ENCODE data around the gene GMDS. TPM values are rescaled to one million over a fixed set of nuclear protein-coding genes. Genes with fewer than 3 reads are reported as not detected.
A peak's percentile ranks its signal among the peaks of the same experiment; 100 is the strongest.

Gene GMDS
- total RNA-seq, 1 experiment from 2014 or later = 11.0 TPM

- DNase-seq (ENCODE audit: low read depth) = no peak
Observed at GRCh38 chr6:2102316-2102883, 143.0 kb downstream of the GMDS start.

DNA sequence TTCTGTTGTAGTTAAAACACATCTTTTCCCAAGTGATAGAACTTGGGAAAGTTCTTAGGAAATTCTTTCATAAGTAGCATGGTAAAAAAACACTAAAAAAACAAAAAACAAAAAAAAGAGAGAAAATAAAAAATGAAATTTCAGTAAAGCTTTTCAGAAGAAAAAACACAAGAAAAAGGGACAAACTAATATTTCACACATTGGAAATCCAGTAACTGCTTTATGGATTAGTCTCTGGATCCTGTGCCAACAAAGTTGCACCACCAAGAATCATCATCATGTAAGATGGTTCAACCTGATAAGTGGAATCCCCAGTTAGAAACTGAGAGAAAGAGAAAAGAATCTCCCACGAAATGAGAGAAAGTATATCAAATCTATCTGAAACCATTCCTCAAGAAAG is 144.2 kb downstream of the GMDS start:
- DNase-seq (ENCODE audit: low read depth) = no peak

GRCh38 chr6:2099870-2100269 is 145.5 kb downstream of the GMDS start:
- DNase-seq (ENCODE audit: low read depth) = no peak

- DNase-seq (ENCODE audit: low read depth) = no peak
Observed at GRCh38 chr6:2097464-2097863, 147.9 kb downstream of the GMDS start.

- DNase-seq (ENCODE audit: low read depth) = no peak
Observed at GRCh38 chr6:2094642-2095041, 150.8 kb downstream of the GMDS start.

GRCh38 chr6:2086326-2086965 is 159.0 kb downstream of the GMDS start:
- DNase-seq (ENCODE audit: low read depth) = no peak

DNA sequence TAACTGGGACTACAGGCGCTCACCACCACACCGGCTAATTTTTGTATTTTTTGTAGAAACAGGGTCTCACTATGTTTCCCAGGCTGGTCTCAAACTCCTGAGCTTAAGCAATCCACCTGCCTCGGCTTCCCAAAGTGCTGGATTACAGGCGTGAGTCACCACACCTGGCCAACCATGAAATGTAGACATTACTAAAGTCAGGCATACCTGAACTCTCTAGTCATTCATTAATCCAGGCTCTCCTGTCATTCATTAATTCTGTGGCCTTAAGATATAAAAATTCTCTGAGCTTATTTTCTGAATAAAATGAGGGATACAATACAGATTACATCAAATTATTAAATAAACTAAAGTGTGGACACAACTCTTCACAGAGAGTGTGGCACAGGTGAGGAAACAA is 159.7 kb downstream of the GMDS start:
- no peak for DNase-seq (ENCODE audit: low read depth)

DNA sequence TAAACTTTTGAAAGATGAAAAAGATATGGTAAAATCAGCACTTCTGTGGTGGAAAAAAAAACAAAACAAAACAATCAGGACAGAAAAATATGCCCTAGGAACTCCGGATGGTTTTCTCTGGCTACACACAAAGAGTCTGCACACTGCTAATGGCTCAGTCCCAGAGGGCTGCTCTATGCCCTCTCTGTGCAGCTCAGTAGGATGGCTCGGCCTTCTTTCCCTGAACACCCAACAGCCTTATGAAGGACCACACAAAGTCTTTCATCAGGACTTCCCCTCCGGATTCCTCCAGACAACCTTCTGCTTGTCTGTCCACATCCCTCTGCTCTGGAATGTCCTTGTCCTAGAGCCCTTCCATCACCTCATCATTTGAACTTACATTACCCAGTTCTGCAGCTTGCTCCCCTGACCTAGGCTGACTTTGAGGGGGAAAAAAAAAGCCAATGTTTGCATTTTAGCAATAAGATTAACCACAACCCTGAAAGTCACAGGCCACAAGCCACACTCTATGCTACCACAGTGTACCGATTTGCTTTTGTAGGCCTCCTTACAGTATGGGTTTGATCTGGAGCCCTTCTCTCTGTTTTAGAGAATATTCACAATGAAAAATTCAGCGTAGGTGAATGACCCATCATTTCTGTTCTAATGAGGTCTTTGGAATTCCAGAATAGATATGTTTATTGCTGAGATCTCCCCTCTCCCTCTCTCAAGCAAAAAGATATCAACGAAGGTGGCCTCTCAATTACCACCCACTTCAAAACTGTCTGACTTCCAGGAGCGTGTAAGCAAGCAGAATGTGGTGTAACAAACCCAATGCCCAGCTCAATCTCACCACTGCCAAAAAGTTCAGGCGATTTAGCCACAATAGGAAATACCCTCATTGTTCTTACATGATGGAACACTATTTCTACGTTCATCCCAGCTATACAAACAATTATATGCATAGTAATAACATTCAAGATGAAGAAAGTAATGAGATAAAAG is 164.0 kb downstream of the GMDS start:
- DNase-seq (ENCODE audit: low read depth) = no peak

DNA sequence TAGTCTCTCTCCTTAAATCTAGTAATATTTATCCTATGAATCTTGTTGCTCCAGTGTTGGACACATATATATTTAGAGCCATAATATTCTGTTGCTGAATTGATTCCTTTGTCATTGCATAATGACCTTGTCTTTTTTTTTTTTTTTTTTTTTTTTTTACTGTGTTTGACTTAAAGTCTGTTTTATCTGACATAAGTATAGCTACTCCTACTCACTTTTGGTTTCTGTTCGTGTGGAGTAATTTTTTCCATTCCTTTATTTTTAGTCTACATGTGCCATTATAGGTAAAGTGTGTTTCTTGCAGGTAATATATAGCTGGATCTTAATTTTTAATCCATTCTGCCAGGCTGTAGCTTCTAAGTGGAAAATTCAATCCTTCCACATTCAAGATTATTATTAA is 166.5 kb downstream of the GMDS start:
- DNase-seq (ENCODE audit: low read depth) = no peak

DNA sequence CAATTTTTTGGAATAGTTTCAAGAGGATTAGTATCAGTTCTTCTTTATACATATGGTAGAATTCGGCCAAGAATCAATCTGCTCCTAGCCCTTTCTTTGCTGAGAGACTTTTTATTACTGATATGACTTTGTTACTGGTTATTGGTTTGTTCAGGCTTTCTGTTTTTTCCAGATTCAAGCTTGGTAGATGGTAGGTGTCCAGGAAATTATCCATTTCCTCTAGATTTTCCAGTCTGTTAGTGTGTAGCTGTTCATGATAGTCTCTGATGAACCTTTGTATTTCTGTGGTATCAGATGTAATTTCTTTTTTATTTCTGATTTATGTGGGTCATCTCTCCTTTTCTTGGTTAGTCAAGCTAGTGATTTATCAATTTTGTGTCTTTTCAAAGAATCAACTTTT is 167.6 kb downstream of the GMDS start:
- DNase-seq (ENCODE audit: low read depth) = no peak

- DNase-seq (ENCODE audit: low read depth) = no peak
Observed at GRCh38 chr6:2073476-2073875, 171.9 kb downstream of the GMDS start.

DNA sequence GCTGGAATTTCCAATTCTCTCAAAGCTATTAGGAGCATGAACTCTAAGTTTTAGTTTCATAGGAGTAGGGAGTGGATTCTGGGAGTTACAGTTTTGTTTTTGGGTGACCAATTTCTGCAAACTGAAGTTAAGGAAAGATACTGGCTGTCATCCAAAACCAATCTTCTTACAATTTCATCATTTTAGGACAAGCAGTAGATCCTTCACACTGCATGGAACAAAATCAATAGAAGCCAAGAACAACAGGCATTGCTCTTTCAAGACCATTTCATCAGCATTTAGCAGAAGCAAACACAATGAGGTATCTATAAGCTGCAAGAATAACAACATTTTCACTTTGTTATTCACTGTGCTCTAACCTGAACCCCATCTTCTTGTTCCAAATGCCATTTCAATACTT is 173.0 kb downstream of the GMDS start:
- no peak for DNase-seq (ENCODE audit: low read depth)

DNA sequence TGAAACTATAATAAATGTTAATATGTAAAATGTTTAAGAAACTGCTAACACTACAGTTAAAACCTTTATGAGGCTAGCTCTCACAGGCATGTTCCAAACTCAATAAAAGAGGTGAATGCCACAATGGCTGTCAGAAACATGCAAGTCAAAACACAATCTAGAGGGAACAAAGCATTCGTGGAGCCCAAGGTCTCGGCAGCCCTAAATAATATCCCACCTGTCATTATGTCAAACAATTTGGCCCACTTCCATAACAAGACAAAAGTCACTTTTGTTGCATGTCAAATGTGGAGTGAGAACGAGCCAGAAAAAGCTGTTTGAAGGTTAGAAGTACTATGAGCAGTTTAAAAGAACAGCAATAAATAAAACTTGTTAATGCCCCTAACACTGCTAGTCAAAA is 181.9 kb downstream of the GMDS start:
- no peak for DNase-seq (ENCODE audit: low read depth)

- DNase-seq (ENCODE audit: low read depth) = no peak
Observed at GRCh38 chr6:2061880-2062279, 183.5 kb downstream of the GMDS start.

DNA sequence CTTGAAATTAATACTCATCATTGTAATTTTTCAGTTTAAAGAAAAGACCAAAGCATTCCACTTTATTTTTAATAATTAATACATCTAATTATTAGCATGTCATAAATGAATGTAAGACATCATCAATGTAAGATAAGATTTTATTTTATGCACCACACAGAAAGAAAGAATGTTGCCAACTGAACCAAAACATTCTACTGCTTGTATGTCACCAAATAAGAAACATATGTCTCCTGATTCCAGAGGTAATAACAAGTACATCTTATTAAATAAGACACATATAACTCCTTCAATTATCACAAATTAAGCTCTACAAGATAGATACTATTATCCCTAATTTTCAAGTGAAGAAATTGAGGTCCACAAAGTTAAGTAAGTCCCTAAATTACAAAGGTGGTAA is 189.5 kb downstream of the GMDS start:
- no peak for DNase-seq (ENCODE audit: low read depth)

GRCh38 chr6:2055143-2055542 is 190.3 kb downstream of the GMDS start:
- no peak for DNase-seq (ENCODE audit: low read depth)

DNA sequence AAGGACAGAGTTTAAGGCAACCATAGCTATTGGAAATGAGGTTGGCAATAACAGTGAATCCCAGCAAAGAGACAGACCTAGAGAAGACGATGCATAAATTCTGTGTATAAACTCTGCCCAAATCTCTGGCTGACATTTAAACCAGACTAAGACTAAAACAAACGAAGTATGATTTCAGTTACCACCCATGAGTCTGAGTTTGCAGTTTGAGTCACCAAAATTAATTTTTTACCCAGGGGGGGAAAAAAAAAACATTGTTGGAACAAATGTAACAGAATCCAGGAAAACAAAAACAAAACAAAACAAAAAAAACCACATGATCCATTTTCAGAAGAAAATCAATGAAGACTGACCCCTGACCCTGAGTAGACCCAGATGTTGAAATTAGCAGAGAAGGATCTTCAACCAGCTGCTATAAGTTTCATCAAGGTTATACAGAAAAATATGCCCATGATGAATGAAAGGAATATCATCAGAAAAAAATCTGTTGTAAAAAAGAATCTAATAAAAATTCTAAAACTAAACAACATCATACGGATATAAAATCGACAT is 190.8 kb downstream of the GMDS start:
- peak; percentile 51 for DNase-seq (ENCODE audit: low read depth)

- no peak for DNase-seq (ENCODE audit: low read depth)
Observed at GRCh38 chr6:2053691-2054090, 191.7 kb downstream of the GMDS start.

GRCh38 chr6:2047855-2048254 is 197.6 kb downstream of the GMDS start:
- DNase-seq (ENCODE audit: low read depth) = no peak

GRCh38 chr6:2044192-2044591 is 201.2 kb downstream of the GMDS start:
- no peak for DNase-seq (ENCODE audit: low read depth)

DNA sequence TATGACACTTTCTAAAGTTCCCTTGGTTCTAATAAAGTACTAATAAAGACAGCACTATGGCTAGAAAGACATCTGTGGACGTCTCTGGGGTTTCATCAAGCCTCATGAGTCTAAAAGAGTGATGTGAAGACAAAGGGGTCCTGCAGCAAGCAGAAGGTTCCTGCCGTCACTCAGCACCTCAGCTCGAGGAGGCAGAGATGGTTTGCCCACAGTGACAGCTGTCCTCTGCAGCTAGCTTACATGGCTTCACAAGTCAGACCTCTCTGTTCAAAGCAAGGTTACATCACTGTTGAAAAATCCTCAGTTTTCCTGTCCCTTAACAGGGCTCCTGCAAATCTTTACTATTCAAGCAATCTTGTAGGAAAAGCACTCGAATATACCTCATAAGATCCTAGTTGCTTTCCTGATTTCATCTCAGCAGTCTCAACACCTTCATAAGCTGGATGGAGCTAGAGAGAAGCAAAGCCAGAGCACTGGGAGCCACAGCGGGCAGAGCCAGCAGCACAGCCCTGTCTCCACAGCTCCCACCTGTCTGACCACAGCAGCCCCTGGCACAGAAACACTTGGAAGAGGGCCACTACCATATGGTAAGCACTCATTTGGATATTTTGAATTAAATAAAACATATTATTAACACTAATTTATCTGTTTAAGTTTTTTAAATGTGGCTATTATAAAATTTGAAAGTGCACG is 202.3 kb downstream of the GMDS start:
- peak; percentile 34 for DNase-seq (ENCODE audit: low read depth)

DNA sequence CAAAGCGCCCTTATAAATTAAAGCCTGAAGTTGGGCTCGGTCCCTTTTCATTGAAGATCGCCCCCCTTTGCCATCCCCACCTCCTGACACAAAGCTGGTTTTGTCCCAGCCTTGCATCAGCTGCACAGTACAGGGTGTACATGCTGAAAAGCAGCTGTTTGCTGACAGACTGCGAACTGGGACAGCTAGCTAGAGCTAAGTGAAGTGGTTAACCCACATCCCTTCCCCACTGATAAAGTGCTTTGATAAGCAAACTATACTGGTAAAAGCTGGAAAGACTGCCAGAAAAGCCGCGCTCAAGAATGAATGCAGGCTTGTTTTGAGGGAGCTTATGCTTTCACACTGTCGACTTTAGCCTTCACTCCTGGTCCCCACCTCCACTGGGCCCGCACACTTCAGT is 207.3 kb downstream of the GMDS start:
- no peak for DNase-seq (ENCODE audit: low read depth)
